ENCODE results near the gene NHEJ1. TPM values are rescaled to one million over a fixed set of nuclear protein-coding genes. Genes with fewer than 3 reads are reported as not detected.

NHEJ1 gene
- polyA plus RNA-seq, 1 of the 3 experiments (the other 2 are of a cell fraction): 16.3 TPM

DNA sequence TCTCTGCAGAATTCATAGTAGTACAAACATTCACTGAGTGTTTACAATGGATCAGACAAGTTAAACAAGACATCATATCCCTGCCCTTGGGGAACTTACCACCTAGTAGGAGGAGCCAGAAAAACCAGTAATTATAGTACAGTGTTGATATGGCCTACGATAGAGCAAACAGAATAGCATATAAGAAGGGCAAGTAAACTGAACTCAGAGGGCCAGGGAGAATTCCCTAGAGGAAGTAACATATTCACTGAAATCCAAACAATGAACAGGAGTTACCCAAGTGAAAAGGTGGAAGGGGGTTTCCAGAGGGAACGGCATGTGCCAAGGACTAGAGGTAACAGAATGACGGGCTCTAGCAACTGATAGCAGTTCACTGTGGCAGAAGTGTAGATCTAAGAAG lies 34.1 kb downstream of the NHEJ1 start (continued):
- TF ChIP-seq, protein P1, sequence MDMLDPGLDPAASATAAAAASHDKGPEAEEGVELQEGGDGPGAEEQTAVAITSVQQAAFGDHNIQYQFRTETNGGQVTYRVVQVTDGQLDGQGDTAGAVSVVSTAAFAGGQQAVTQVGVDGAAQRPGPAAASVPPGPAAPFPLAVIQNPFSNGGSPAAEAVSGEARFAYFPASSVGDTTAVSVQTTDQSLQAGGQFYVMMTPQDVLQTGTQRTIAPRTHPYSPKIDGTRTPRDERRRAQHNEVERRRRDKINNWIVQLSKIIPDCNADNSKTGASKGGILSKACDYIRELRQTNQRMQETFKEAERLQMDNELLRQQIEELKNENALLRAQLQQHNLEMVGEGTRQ (IDR thresholded peaks at IDR 0.05; ENCODE audit: borderline replicate concordance, low read depth, low read length): no peak
- TF ChIP-seq TAF1 (IDR thresholded peaks at IDR 0.05; ENCODE audit: borderline replicate concordance, low read depth, low read length) (no peak), RXRA (IDR thresholded peaks at IDR 0.05; ENCODE audit: borderline replicate concordance, low read depth) (no peak), GATA2 (CRISPR knock-in tag; IDR thresholded peaks at IDR 0.05) (no peak), YY1 (IDR thresholded peaks at IDR 0.05; ENCODE audit: low read depth) (no peak)
- TF ChIP-seq, protein P2, sequence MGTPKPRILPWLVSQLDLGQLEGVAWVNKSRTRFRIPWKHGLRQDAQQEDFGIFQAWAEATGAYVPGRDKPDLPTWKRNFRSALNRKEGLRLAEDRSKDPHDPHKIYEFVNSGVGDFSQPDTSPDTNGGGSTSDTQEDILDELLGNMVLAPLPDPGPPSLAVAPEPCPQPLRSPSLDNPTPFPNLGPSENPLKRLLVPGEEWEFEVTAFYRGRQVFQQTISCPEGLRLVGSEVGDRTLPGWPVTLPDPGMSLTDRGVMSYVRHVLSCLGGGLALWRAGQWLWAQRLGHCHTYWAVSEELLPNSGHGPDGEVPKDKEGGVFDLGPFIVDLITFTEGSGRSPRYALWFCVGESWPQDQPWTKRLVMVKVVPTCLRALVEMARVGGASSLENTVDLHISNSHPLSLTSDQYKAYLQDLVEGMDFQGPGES (IDR thresholded peaks at IDR 0.05; ENCODE audit: low read depth, low read length): no peak

- Histone ChIP-seq H4K20me1 (ENCODE audit: insufficient read depth) (no peaks in the 10 kb centered on the region), H3K27me3 (ENCODE audit: insufficient read depth) (no peaks in the 10 kb centered on the region), H3K79me2 (ENCODE audit: insufficient read depth) (no peaks in the 10 kb centered on the region), H3F3A (replicated peaks; ENCODE audit: insufficient read depth) (no peaks in the 10 kb centered on the region), H3K9me3 (no peaks in the 10 kb centered on the region), H3K9me2 (no peaks in the 10 kb centered on the region), H3K27ac (ENCODE audit: low read depth in 2 of 2, low read length in 1 of 2) (no peak overlapping the region), H3K4me2 (no peak overlapping the region), H3K9ac (no peak overlapping the region), H2AFZ (ENCODE audit: low read depth) (no peak overlapping the region), H3K4me1 (ENCODE audit: control insufficient read depth in 1 of 2, insufficient read depth in 2 of 2, low read depth in 1 of 2, low read length in 1 of 2) (no peaks in the 10 kb centered on the region; a peak in 2 of 4 replicates), H3K4me3 (ENCODE audit: low read depth in 2 of 2, low read length in 1 of 2) (no peak overlapping the region), H3K36me3 (replicated peaks in 1 of 2; ENCODE audit: control insufficient read depth in 1 of 2, insufficient read depth in 2 of 2, low read length in 1 of 2) (no peaks in the 10 kb centered on the region)
- ChIA-PET CTCF (interaction anchor here (0.6 to 11.9 kb wide), 6 partner anchors 9 to 278 kb away, joined by 3 to 238 read pairs (median 8); partner anchors contain the start of gene IHH), POLR2A (no interaction called here)
- DNase-seq: no peak
- no peak for TF ChIP-seq SMC3 (IDR thresholded peaks at IDR 0.05; ENCODE audit: low read depth, low read length)
- TF ChIP-seq GABPA (IDR thresholded peaks at IDR 0.05; ENCODE audit: low read depth): no peak
- TF ChIP-seq USF1 (IDR thresholded peaks at IDR 0.05; ENCODE audit: borderline replicate concordance, low read depth): no peak
- TF ChIP-seq NFIC (IDR thresholded peaks at IDR 0.05; ENCODE audit: borderline replicate concordance): no peak
- no peak for TF ChIP-seq TCF12 (IDR thresholded peaks at IDR 0.05)
- no peak for TF ChIP-seq RAD21 (IDR thresholded peaks at IDR 0.05; ENCODE audit: low read length)
- TF ChIP-seq, protein P3, sequence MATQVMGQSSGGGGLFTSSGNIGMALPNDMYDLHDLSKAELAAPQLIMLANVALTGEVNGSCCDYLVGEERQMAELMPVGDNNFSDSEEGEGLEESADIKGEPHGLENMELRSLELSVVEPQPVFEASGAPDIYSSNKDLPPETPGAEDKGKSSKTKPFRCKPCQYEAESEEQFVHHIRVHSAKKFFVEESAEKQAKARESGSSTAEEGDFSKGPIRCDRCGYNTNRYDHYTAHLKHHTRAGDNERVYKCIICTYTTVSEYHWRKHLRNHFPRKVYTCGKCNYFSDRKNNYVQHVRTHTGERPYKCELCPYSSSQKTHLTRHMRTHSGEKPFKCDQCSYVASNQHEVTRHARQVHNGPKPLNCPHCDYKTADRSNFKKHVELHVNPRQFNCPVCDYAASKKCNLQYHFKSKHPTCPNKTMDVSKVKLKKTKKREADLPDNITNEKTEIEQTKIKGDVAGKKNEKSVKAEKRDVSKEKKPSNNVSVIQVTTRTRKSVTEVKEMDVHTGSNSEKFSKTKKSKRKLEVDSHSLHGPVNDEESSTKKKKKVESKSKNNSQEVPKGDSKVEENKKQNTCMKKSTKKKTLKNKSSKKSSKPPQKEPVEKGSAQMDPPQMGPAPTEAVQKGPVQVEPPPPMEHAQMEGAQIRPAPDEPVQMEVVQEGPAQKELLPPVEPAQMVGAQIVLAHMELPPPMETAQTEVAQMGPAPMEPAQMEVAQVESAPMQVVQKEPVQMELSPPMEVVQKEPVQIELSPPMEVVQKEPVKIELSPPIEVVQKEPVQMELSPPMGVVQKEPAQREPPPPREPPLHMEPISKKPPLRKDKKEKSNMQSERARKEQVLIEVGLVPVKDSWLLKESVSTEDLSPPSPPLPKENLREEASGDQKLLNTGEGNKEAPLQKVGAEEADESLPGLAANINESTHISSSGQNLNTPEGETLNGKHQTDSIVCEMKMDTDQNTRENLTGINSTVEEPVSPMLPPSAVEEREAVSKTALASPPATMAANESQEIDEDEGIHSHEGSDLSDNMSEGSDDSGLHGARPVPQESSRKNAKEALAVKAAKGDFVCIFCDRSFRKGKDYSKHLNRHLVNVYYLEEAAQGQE (IDR thresholded peaks at IDR 0.05; ENCODE audit: low read depth, low read length): no peak
- WGBS (ENCODE audit: low lambda C conversion rate): 85% methylated on average over 1 of the region's 1 CpG
These were observed 34.7 kb downstream of the NHEJ1 start for GRCh38 chr2:219125886-219126270.
